ENCODE results near the gene LRRC4. TPM values are rescaled to one million over a fixed set of nuclear protein-coding genes. Genes with fewer than 3 reads are reported as not detected.

Gene LRRC4
- total RNA-seq, 1 experiment from 2014 or later, result 0.39 TPM

- TF ChIP-seq EZH2 (IDR thresholded peaks at IDR 0.05; ENCODE audit: low read depth), result no peak
- TF ChIP-seq, protein P1, sequence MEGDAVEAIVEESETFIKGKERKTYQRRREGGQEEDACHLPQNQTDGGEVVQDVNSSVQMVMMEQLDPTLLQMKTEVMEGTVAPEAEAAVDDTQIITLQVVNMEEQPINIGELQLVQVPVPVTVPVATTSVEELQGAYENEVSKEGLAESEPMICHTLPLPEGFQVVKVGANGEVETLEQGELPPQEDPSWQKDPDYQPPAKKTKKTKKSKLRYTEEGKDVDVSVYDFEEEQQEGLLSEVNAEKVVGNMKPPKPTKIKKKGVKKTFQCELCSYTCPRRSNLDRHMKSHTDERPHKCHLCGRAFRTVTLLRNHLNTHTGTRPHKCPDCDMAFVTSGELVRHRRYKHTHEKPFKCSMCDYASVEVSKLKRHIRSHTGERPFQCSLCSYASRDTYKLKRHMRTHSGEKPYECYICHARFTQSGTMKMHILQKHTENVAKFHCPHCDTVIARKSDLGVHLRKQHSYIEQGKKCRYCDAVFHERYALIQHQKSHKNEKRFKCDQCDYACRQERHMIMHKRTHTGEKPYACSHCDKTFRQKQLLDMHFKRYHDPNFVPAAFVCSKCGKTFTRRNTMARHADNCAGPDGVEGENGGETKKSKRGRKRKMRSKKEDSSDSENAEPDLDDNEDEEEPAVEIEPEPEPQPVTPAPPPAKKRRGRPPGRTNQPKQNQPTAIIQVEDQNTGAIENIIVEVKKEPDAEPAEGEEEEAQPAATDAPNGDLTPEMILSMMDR (conservative IDR thresholded peaks at IDR 0.05), result no peak
- POLR2A ChIA-PET (ENCODE audit: unreplicated experiment), result no interaction called here
Observed at GRCh38 chr7:128066395-128066794, 35.2 kb upstream of the LRRC4 start.

DNA sequence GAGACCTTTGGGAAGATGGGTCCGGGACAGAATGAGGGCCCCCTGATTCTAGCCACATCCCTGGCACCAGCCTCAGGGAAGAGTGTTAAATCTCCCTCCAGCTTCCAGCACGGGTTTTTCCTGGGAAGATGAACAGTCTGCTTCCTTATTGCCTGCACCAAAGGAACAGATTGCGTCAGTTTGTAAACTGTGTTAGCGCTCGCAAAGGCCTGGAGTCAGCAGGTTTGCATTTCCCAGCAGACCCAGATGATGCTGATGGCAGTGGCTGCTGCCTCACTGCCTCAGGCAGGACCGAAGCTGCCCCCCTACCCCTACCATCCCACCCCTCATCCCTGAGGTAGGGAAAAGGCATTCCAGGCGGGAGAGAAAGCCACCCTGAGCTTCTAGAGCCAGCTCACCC lies 34.6 kb upstream of the LRRC4 start:
- Histone ChIP-seq H2AFZ (no peak overlapping the region), H3K27me3 (ENCODE audit: insufficient read depth, low read depth) (no peaks in the 10 kb centered on the region), H3K4me3 (no peak overlapping the region), H3K9me3 (ENCODE audit: insufficient read depth, low read depth) (no peaks in the 10 kb centered on the region), H3F3A (ENCODE audit: insufficient read depth, low read depth) (no peaks in the 10 kb centered on the region), H3K79me2 (ENCODE audit: low read depth) (no peaks in the 10 kb centered on the region), H3K9me2 (ENCODE audit: insufficient read depth) (no peaks in the 10 kb centered on the region), H3K4me1 (replicated peaks; ENCODE audit: insufficient read depth) (no peaks in the 10 kb centered on the region), H3K4me2 (no peak overlapping the region), H3K36me3 (ENCODE audit: low read depth) (no peaks in the 10 kb centered on the region), H4K20me1 (ENCODE audit: insufficient read depth) (no peaks in the 10 kb centered on the region), H3K27ac (no peak overlapping the region)
- intact Hi-C loops (cut with micrococcal nuclease; ENCODE audit: unreplicated experiment), result no loop called here
- DNase-seq, result no peak
- POLR2A ChIA-PET (ENCODE audit: unreplicated experiment), result no interaction called here
- no TSS peak for BruUV-seq (replicated peaks)
- CTCF ChIA-PET, result no interaction called here
- TF ChIP-seq, protein P1 (conservative IDR thresholded peaks at IDR 0.05), result no peak
- no peak for TF ChIP-seq EZH2 (IDR thresholded peaks at IDR 0.05; ENCODE audit: low read depth)

More at GRCh38 chr7:128066395-128066794, 35.2 kb upstream of the LRRC4 start:
- H2AFZ ChIP-seq, result no peak overlapping the region
- intact Hi-C loops (cut with micrococcal nuclease; ENCODE audit: unreplicated experiment), result no loop called here
- H3F3A ChIP-seq (ENCODE audit: insufficient read depth, low read depth), result no peaks in the 10 kb centered on the region
- H3K9me2 ChIP-seq (ENCODE audit: insufficient read depth), result no peaks in the 10 kb centered on the region
- H3K4me2 ChIP-seq, result no peak overlapping the region
- no peaks in the 10 kb centered on the region for H4K20me1 ChIP-seq (ENCODE audit: insufficient read depth)
- BruUV-seq (replicated peaks), result no TSS peak
- no peaks in the 10 kb centered on the region for H3K79me2 ChIP-seq (ENCODE audit: low read depth)
- CTCF ChIA-PET, result no interaction called here
- H3K4me1 ChIP-seq (replicated peaks; ENCODE audit: insufficient read depth), result no peaks in the 10 kb centered on the region
- H3K4me3 ChIP-seq, result no peak overlapping the region
- H3K9me3 ChIP-seq (ENCODE audit: insufficient read depth, low read depth), result no peaks in the 10 kb centered on the region
- DNase-seq, result no peak
- no peak overlapping the region for H3K27ac ChIP-seq
- H3K27me3 ChIP-seq (ENCODE audit: insufficient read depth, low read depth), result no peaks in the 10 kb centered on the region
- H3K36me3 ChIP-seq (ENCODE audit: low read depth), result no peaks in the 10 kb centered on the region

- H3K9me3 ChIP-seq (ENCODE audit: insufficient read depth, low read depth), result no peaks in the 10 kb centered on the region
- no peaks in the 10 kb centered on the region for H3K27me3 ChIP-seq (ENCODE audit: insufficient read depth, low read depth)
- no peak for DNase-seq
- H2AFZ ChIP-seq, result no peak overlapping the region
- CTCF ChIA-PET, result no interaction called here
- H3K4me3 ChIP-seq, result no peak overlapping the region
- TF ChIP-seq, protein P1 (conservative IDR thresholded peaks at IDR 0.05), result no peak
- TF ChIP-seq EZH2 (IDR thresholded peaks at IDR 0.05; ENCODE audit: low read depth), result no peak
- H3K36me3 ChIP-seq (ENCODE audit: low read depth), result no peaks in the 10 kb centered on the region
- POLR2A ChIA-PET (ENCODE audit: unreplicated experiment), result no interaction called here
- no peaks in the 10 kb centered on the region; the same call in 1 of the 2 replicates for H4K20me1 ChIP-seq (ENCODE audit: insufficient read depth)
- no peaks in the 10 kb centered on the region for H3F3A ChIP-seq (ENCODE audit: insufficient read depth, low read depth)
- H3K27ac ChIP-seq, result no peak overlapping the region
- H3K79me2 ChIP-seq (ENCODE audit: low read depth), result no peaks in the 10 kb centered on the region
- intact Hi-C loops (cut with micrococcal nuclease; ENCODE audit: unreplicated experiment), result no loop called here
- H3K4me2 ChIP-seq, result no peak overlapping the region
- no TSS peak for BruUV-seq (replicated peaks)
- no peaks in the 10 kb centered on the region for H3K9me2 ChIP-seq (ENCODE audit: insufficient read depth)
- no peaks in the 10 kb centered on the region for H3K4me1 ChIP-seq (replicated peaks; ENCODE audit: insufficient read depth)
Observed at GRCh38 chr7:128063088-128063487, 31.9 kb upstream of the LRRC4 start.
